CD4-positive, alpha-beta T cell (primary cell): ENCODE results near the gene BDH1. TPM values are rescaled to one million over a fixed set of nuclear protein-coding genes. Genes with fewer than 3 reads are reported as not detected.

Source experiments
- ATAC-seq: fragments of 200-7000 bp; cut with Tn5 transposase; one replicate; pipeline ENCODE4 v1.10.0; 2022; ENCODE audit warnings: mild to moderate bottlenecking; ENCODE audit not compliant: poor library complexity
- CTCF ChIA-PET: fragments of 350-600 bp; sonication (Branson Sonifier 250); formaldehyde crosslinking; loops from one replicate; lab custom pipeline; 2021; ENCODE audit warnings: antibody characterized with exemption, inconsistent platforms; lab: Charles Lee
- POLR2A ChIA-PET: fragments of 350-600 bp; sonication (Branson Sonifier 250); formaldehyde crosslinking; loops from one replicate; lab custom pipeline; 2021; ENCODE audit warnings: antibody characterized with exemption, inconsistent platforms; lab: Charles Lee
- DNase-seq, 14 experiments: peaks; one replicate each; pipeline ENCODE4 v3.0.0-alpha.2; 2013 to 2020; ENCODE audit warnings: mixed read lengths in 2 of 14
- H3K27ac ChIP-seq, 2 donors: one replicate each; pipeline versions ENCODE4 v1.5.1 to v1.7.0; 2013; ENCODE audit warnings: low read length in 2 of 2, low read depth in 1 of 2, mild to moderate bottlenecking in 1 of 2
- H3K27me3 ChIP-seq, 2 experiments: 1 replicate in 1 of 2; 2 replicates in 1 of 2; pipeline versions ENCODE4 v1.6.1 to v1.7.0; 2013; ENCODE audit warnings: low read length in 2 of 2, control low read depth in 1 of 2, mild to moderate bottlenecking in 1 of 2, moderate library complexity in 1 of 2; ENCODE audit not compliant: insufficient read depth in 2 of 2, control insufficient read depth in 1 of 2
- H3K36me3 ChIP-seq: one replicate; pipeline ENCODE4 v1.6.1; 2013; ENCODE audit warnings: low read length, control low read depth; ENCODE audit not compliant: insufficient read depth
- H3K4me1 ChIP-seq: one replicate; pipeline ENCODE4 v1.6.1; 2013; ENCODE audit warnings: low read length, control low read depth; ENCODE audit not compliant: insufficient read depth
- H3K4me3 ChIP-seq: one replicate; pipeline ENCODE4 v1.5.1; 2013; ENCODE audit warnings: mild to moderate bottlenecking, low read length, moderate library complexity
- H3K9me3 ChIP-seq, 2 experiments: 1 replicate in 1 of 2; 2 replicates in 1 of 2; pipeline versions ENCODE4 v1.6.1 to v1.7.0; 2013; ENCODE audit warnings: low read length in 2 of 2, mild to moderate bottlenecking in 2 of 2, control low read depth in 1 of 2, moderate library complexity in 1 of 2; ENCODE audit not compliant: control insufficient read depth in 1 of 2, insufficient read depth in 1 of 2
- H3K27ac Mint-ChIP-seq: one replicate; pipeline ENCODE4 v1.8.0; 2020; ENCODE audit warnings: mixed read lengths
- H3K27me3 Mint-ChIP-seq: one replicate; pipeline ENCODE4 v1.8.0; 2021; ENCODE audit warnings: mixed read lengths
- H3K36me3 Mint-ChIP-seq: one replicate; pipeline ENCODE4 v1.8.0; 2021; ENCODE audit warnings: low read depth, mixed read lengths
- H3K4me1 Mint-ChIP-seq: one replicate; pipeline ENCODE4 v1.8.0; 2021; ENCODE audit warnings: low read depth, mixed read lengths
- H3K4me3 Mint-ChIP-seq: one replicate; pipeline ENCODE4 v1.8.0; 2020; ENCODE audit warnings: mild to moderate bottlenecking, mixed read lengths
- H3K9me3 Mint-ChIP-seq: one replicate; pipeline ENCODE4 v1.8.0; 2020; ENCODE audit warnings: mixed read lengths
- intact Hi-C, 2 experiments: fragments of 100-400 bp; cut with DNase I in 1 of 2; cut with micrococcal nuclease in 1 of 2; formaldehyde crosslinking; loops; one replicate each; pipeline versions ENCODE4 v1.15.1 to v1.9.0; 2023 to 2025; cut with DNase I, micrococcal nuclease
- total RNA-seq, 174 experiments: library from RNA in 2 of 174; stranded (reverse) in 2 of 174; gene quantifications; one replicate each; pipeline ENCODE4 v1.2.3 and lab custom pipeline; 2021 to 2026
- TF ChIP-seq, protein P1 (sequence below): fragments of 200-600 bp; IDR thresholded peaks from one replicate; pipeline ENCODE4 v1.8.0; 2022; ENCODE audit warnings: antibody characterized with exemption, mild to moderate bottlenecking

The BDH1 gene
- total RNA-seq, 2 experiments from 2014 or later, result 17.7 to 22.2 TPM

DNA sequence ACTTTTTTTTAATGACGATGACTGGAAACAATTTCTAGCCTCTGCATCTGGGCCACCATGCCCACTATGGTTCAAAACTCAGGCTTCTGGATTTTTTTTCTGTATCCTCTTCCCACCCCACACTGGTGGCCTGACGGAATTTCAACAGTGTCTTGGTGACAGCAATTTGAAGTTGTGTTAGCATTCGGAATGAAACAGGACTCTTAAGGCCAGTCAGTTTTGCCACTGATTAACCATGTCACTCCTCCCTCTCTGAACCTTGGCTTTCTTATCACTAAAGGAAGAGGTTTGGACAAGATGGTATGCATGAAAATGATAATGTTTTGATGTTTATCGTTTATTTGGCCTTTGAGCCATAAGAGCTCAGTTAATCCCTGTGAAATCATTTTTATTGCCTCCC is 41.6 kb upstream of the BDH1 start:
- CTCF ChIA-PET, result no interaction called here
- Mint-ChIP-seq H3K27me3 (no peaks in the 10 kb centered on the region), H3K4me3 (no peak overlapping the region), H3K36me3 (no peaks in the 10 kb centered on the region), H3K9me3 (no peaks in the 10 kb centered on the region), H3K27ac (no peak overlapping the region), H3K4me1 (peaks cover 6% of the 10 kb centered on the region)
- TF ChIP-seq, protein P1, sequence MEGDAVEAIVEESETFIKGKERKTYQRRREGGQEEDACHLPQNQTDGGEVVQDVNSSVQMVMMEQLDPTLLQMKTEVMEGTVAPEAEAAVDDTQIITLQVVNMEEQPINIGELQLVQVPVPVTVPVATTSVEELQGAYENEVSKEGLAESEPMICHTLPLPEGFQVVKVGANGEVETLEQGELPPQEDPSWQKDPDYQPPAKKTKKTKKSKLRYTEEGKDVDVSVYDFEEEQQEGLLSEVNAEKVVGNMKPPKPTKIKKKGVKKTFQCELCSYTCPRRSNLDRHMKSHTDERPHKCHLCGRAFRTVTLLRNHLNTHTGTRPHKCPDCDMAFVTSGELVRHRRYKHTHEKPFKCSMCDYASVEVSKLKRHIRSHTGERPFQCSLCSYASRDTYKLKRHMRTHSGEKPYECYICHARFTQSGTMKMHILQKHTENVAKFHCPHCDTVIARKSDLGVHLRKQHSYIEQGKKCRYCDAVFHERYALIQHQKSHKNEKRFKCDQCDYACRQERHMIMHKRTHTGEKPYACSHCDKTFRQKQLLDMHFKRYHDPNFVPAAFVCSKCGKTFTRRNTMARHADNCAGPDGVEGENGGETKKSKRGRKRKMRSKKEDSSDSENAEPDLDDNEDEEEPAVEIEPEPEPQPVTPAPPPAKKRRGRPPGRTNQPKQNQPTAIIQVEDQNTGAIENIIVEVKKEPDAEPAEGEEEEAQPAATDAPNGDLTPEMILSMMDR, result no peak
- DNase-seq (no peak), ATAC-seq (no peak)
- Histone ChIP-seq H3K4me3 (no peak overlapping the region), H3K27ac (no peak overlapping the region), H3K4me1 (peaks cover 7% of the 10 kb centered on the region), H3K36me3 (no peaks in the 10 kb centered on the region), H3K27me3 (no peaks in the 10 kb centered on the region), H3K9me3 (no peaks in the 10 kb centered on the region)
- POLR2A ChIA-PET, result no interaction called here
- intact Hi-C loops, result loop anchor here in 1 of 2 experiments (5.0 kb wide), 1 partner anchor 70 kb away; no protein-coding TSS in a partner anchor

DNA sequence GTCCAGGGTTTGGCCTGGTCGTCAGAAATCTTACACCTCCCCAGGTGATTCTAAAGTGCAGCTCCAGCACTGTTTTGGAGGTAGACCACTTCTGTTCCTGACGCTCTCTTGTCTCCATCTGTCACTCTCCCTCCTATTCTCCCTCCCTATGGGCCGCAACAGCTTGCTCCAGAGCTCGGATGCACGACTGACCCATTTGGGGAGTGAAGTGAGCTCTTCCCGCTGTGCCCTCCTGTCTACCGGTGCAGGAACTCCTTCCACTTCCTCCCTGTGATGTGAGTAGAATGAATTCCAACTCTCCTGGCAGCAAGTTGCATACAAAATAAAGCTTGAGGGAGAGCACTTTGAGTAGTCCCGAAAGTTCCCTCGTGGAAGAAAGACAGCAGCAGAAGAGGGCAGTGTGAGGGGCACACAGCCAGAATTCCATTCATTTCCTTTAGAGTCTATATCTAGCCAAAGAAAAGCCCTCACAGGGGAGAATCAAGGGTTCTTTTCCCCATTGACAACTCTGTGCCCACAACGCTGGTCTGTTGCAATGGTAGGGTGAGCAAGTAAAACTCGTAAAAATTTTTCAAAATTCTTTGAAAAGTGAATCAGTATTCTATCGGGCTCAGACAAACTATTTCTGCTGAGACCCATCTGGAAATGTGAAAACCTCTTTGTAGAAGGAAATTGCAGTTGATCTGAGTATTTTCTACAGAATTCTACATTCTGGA is 39.9 kb upstream of the BDH1 start:
- Histone ChIP-seq H3K27ac (no peak overlapping the region), H3K36me3 (no peaks in the 10 kb centered on the region), H3K4me1 (peaks cover 7% of the 10 kb centered on the region), H3K9me3 (no peaks in the 10 kb centered on the region), H3K4me3 (no peak overlapping the region), H3K27me3 (no peaks in the 10 kb centered on the region)
- Mint-ChIP-seq H3K4me3 (no peak overlapping the region), H3K27ac (no peak overlapping the region), H3K9me3 (no peaks in the 10 kb centered on the region), H3K36me3 (no peaks in the 10 kb centered on the region), H3K4me1 (peaks cover 6% of the 10 kb centered on the region), H3K27me3 (no peaks in the 10 kb centered on the region)
- POLR2A ChIA-PET, result no interaction called here
- DNase-seq, result no peak
- TF ChIP-seq, protein P1, result no peak
- ATAC-seq, result no peak
- CTCF ChIA-PET, result no interaction called here
- intact Hi-C loops, result loop anchor here in 1 of 2 experiments (5.0 kb wide), 1 partner anchor 72 kb away; no protein-coding TSS in a partner anchor

DNA sequence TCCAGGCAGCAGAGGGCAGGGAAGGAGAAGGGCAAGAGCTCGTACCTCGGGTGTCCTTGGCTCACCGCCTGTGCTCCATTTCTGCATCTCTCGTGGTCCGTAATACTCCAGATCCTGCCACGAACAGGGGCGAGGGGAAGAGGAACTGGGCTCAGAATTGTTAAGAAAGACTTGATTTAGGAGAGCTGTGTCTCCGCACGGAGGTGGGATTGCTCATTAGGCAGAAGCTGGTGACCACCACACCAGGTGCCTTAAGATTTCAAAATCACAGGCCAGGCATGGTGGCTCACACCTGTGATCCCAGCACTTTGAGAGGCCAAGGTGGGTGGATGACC is 37.2 kb upstream of the BDH1 start:
- H3K9me3 ChIP-seq, result no peaks in the 10 kb centered on the region
- Mint-ChIP-seq H3K27ac (no peak overlapping the region), H3K4me3 (no peak overlapping the region), H3K4me1 (no peaks in the 10 kb centered on the region), H3K9me3 (no peaks in the 10 kb centered on the region), H3K36me3 (no peaks in the 10 kb centered on the region), H3K27me3 (no peaks in the 10 kb centered on the region)
- TF ChIP-seq, protein P1, result no peak
- no peaks in the 10 kb centered on the region for H3K4me1 ChIP-seq
- H3K27ac ChIP-seq, result no peak overlapping the region
- no peaks in the 10 kb centered on the region for H3K36me3 ChIP-seq
- intact Hi-C loops, result no loop called here
- ChIA-PET POLR2A (no interaction called here), CTCF (no interaction called here)
- H3K27me3 ChIP-seq, result no peaks in the 10 kb centered on the region
- H3K4me3 ChIP-seq, result no peak overlapping the region
- no peak for DNase-seq
- no peak for ATAC-seq
